ENCODE data around the gene RPL10L.

DNA sequence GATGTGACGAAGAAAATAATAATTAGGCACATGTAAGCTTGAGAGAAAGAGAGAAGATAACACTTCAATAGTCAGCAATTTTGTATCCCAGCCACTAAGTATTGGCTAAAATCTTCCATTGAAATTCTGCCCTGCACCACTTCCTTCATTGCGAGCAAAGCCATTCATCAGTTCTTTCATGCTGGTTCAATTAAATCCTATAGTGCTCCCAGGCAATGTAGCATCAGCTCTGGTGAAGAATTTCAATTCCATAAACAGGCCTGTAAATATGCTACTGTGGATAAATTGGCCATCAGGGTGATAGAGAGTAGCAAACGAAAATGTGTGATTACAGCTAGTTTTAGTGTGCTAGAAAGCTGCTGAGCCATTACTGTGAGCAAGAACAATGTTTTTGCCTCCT, 24.7 kb downstream of the RPL10L start:
- TF ChIP-seq RFX5 (IDR thresholded peaks at IDR 0.05; ENCODE audit: low read depth, low read length) (no peak), RAD21 (IDR thresholded peaks at IDR 0.05; ENCODE audit: low read length) (no peak), SMC3 (IDR thresholded peaks at IDR 0.05; ENCODE audit: low read depth, low read length) (no peak), CEBPB (IDR thresholded peaks at IDR 0.05; ENCODE audit: low read depth, low read length) (no peak), POLR2A (IDR thresholded peaks at IDR 0.05; ENCODE audit: low read depth, low read length) (no peak), RCOR1 (IDR thresholded peaks at IDR 0.05; ENCODE audit: insufficient replicate concordance, low read length) (no peak), CHD1 (IDR thresholded peaks at IDR 0.05; ENCODE audit: low read depth, low read length) (no peak), NFE2L2 (IDR thresholded peaks at IDR 0.05; ENCODE audit: low read depth, low read length) (no peak)
- TF ChIP-seq, protein P1, sequence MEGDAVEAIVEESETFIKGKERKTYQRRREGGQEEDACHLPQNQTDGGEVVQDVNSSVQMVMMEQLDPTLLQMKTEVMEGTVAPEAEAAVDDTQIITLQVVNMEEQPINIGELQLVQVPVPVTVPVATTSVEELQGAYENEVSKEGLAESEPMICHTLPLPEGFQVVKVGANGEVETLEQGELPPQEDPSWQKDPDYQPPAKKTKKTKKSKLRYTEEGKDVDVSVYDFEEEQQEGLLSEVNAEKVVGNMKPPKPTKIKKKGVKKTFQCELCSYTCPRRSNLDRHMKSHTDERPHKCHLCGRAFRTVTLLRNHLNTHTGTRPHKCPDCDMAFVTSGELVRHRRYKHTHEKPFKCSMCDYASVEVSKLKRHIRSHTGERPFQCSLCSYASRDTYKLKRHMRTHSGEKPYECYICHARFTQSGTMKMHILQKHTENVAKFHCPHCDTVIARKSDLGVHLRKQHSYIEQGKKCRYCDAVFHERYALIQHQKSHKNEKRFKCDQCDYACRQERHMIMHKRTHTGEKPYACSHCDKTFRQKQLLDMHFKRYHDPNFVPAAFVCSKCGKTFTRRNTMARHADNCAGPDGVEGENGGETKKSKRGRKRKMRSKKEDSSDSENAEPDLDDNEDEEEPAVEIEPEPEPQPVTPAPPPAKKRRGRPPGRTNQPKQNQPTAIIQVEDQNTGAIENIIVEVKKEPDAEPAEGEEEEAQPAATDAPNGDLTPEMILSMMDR (conservative IDR thresholded peaks at IDR 0.05; ENCODE audit: low read depth, low read length): no peak
- TF ChIP-seq, protein P2, sequence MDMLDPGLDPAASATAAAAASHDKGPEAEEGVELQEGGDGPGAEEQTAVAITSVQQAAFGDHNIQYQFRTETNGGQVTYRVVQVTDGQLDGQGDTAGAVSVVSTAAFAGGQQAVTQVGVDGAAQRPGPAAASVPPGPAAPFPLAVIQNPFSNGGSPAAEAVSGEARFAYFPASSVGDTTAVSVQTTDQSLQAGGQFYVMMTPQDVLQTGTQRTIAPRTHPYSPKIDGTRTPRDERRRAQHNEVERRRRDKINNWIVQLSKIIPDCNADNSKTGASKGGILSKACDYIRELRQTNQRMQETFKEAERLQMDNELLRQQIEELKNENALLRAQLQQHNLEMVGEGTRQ (IDR thresholded peaks at IDR 0.05; ENCODE audit: low read depth, low read length): no peak

Measured in IMR-90 (cell line).